SU-DHL-6 (cell line): ENCODE data around the gene DCLK1.

Source experiments
- H2AFZ ChIP-seq: fragments of 200-600 bp; sonication (generic); 2 replicates; pipeline ENCODE4 v1.6.1; 2014; ENCODE audit warnings: low read depth, mild to moderate bottlenecking, moderate library complexity, mixed read lengths, antibody characterized with exemption, low read length; ENCODE audit not compliant: severe bottlenecking
- H3F3A ChIP-seq: fragments of 200-600 bp; shearing (Covaris generic); 2 replicates; pipeline ENCODE4 v1.6.0; 2016; ENCODE audit warnings: antibody characterized with exemption, mild to moderate bottlenecking; ENCODE audit not compliant: insufficient read depth
- H3K27ac ChIP-seq: fragments of 200-600 bp; sonication (generic); 2 replicates; pipeline ENCODE4 v1.5.1; 2016; ENCODE audit warnings: low read depth, mild to moderate bottlenecking, low read length, moderate library complexity, mixed read lengths
- H3K27me3 ChIP-seq: fragments of 200-600 bp; sonication (generic), shearing (Covaris generic); 2 replicates; pipeline ENCODE4 v1.6.0; 2014; ENCODE audit warnings: mild to moderate bottlenecking, low read length
- H3K36me3 ChIP-seq: fragments of 200-600 bp; sonication (generic); 2 replicates; pipeline ENCODE4 v1.6.1; 2014; ENCODE audit warnings: mild to moderate bottlenecking, low read length, mixed read lengths
- H3K4me2 ChIP-seq: fragments of 300-600, 200-600 bp; shearing (Covaris generic), sonication (generic); 2 replicates; pipeline ENCODE4 v1.6.0; 2014; ENCODE audit warnings: low read length, low read depth, mild to moderate bottlenecking; ENCODE audit not compliant: poor library complexity, severe bottlenecking
- H3K4me3 ChIP-seq: fragments of 200-600 bp; sonication (generic); 2 replicates; pipeline ENCODE4 v1.5.1; 2014; ENCODE audit warnings: antibody characterized with exemption, low read length, mild to moderate bottlenecking, mixed read lengths; ENCODE audit not compliant: insufficient read depth, poor library complexity, severe bottlenecking
- H3K79me2 ChIP-seq: fragments of 200-600 bp; sonication (generic); 2 replicates; pipeline ENCODE4 v1.6.1; 2014; ENCODE audit warnings: mild to moderate bottlenecking, low read length, moderate library complexity; ENCODE audit not compliant: insufficient read depth
- H3K9ac ChIP-seq: fragments of 200-600 bp; sonication (generic); 2 replicates; pipeline ENCODE4 v1.7.0; 2014; ENCODE audit warnings: mild to moderate bottlenecking, low read length
- H3K9me2 ChIP-seq: fragments of 200-600 bp; sonication (generic); replicated peaks from 2 replicates; pipeline ENCODE4 v1.6.1; 2014; ENCODE audit warnings: low read length; ENCODE audit not compliant: insufficient read depth
- H3K9me3 ChIP-seq: fragments of 200-600 bp; sonication (generic); 2 replicates; pipeline ENCODE4 v1.6.1; 2014; ENCODE audit warnings: low read length, mixed read lengths; ENCODE audit not compliant: insufficient read depth
- H4K20me1 ChIP-seq: fragments of 200-600 bp; sonication (generic); 2 replicates; pipeline ENCODE4 v1.6.1; 2014; ENCODE audit warnings: low read depth, mild to moderate bottlenecking, antibody characterized with exemption, low read length, moderate library complexity, mixed read lengths
- EZH2phosphoT487 ChIP-seq: fragments of 200-600 bp; sonication (generic), shearing (Covaris generic); conservative IDR thresholded peaks from 2 replicates; pipeline ENCODE4 v1.6.1; 2018; ENCODE audit warnings: mild to moderate bottlenecking, antibody characterized with exemption, low read length, moderate library complexity, mixed read lengths
- TF ChIP-seq, protein P1 (sequence below): fragments of 200-600 bp; sonication (generic); IDR thresholded peaks from one replicate; pipeline ENCODE4 v1.5.1; 2017; ENCODE audit warnings: antibody characterized with exemption, mild to moderate bottlenecking, low read length, moderate library complexity; ENCODE audit not compliant: insufficient read depth, poor library complexity, severe bottlenecking

The DCLK1 gene

DNA sequence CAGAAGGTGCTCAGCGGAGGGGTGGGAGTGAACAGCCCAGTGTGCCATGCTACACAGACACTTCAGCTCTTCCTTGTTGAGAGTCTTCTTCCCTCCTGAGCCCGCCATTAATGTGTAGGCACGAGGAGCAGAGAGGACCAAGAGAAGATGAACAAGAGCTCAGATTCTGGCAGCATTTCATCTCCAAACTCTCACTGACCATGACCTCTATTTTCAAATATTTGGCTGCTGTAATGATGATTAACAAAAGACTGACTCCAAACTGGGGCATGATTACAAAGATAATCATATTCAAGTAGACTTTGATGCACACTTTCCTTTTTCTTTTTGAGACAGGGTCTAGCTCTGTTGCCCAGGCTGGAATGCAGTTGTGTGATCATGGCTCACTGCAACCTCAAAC lies 236.5 kb downstream of the DCLK1 start:
- H3K9me3 ChIP-seq: no peaks in the 10 kb centered on the region
- no peak overlapping the region for H3K27ac ChIP-seq
- no peaks in the 10 kb centered on the region for H3F3A ChIP-seq
- H3K27me3 ChIP-seq: no peaks in the 10 kb centered on the region
- H3K36me3 ChIP-seq: no peaks in the 10 kb centered on the region
- no peak overlapping the region for H3K4me3 ChIP-seq
- H3K9me2 ChIP-seq: no peaks in the 10 kb centered on the region
- H3K4me2 ChIP-seq: no peak overlapping the region
- no peaks in the 10 kb centered on the region for H3K79me2 ChIP-seq
- no peak overlapping the region for H3K9ac ChIP-seq
- H2AFZ ChIP-seq: no peak overlapping the region
- TF ChIP-seq EZH2phosphoT487: no peak
- TF ChIP-seq, protein P1, sequence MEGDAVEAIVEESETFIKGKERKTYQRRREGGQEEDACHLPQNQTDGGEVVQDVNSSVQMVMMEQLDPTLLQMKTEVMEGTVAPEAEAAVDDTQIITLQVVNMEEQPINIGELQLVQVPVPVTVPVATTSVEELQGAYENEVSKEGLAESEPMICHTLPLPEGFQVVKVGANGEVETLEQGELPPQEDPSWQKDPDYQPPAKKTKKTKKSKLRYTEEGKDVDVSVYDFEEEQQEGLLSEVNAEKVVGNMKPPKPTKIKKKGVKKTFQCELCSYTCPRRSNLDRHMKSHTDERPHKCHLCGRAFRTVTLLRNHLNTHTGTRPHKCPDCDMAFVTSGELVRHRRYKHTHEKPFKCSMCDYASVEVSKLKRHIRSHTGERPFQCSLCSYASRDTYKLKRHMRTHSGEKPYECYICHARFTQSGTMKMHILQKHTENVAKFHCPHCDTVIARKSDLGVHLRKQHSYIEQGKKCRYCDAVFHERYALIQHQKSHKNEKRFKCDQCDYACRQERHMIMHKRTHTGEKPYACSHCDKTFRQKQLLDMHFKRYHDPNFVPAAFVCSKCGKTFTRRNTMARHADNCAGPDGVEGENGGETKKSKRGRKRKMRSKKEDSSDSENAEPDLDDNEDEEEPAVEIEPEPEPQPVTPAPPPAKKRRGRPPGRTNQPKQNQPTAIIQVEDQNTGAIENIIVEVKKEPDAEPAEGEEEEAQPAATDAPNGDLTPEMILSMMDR: no peak
- no peaks in the 10 kb centered on the region for H4K20me1 ChIP-seq

DNA sequence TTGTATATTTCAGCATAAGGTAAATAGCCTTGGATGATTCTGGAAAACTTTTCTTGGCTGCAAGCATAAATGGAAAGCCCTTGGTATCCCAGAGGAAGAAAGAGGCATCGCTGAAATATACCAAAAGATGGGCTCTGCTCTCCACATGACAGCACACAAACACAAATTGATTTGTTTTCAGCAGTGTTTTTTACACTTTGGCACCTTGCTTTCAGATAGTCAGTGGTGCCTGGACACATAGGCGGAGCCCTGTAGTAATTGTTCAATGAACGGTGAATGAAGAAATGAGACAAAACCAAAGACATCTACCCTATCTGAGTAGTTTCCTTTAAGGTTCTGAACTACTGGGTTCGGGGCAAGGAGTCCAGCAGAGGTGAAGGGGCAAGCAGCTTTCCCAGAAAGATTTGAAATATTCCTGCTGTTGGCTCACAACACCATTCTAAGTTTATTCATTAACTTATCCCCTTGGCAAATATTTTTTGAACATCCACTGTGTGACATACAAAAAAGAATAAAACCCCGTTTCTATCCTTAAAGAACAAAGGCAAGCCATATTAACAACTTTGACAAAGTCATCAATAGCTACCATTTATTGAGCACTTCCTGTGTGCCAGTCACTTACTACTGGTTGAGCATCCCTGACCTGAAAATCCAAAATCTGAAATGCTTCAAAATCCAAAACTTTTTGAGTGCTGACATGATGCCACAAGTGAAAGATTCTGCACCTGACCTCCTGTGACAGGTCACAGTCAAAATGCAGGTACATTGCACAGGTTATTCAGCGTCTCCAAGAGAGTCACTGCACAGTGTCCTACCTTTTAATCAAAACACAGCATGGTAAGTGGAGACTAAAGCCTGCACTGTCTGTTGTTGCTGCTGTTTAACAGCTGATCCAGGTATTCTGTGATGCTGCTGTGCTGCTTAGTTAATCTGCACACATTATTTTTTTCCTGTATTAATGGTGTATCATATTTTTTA lies 238.1 kb downstream of the DCLK1 start:
- H3K79me2 ChIP-seq: no peaks in the 10 kb centered on the region
- H3K27ac ChIP-seq: no peak overlapping the region
- no peaks in the 10 kb centered on the region for H3K27me3 ChIP-seq
- H3K36me3 ChIP-seq: no peaks in the 10 kb centered on the region
- TF ChIP-seq, protein P1: no peak
- TF ChIP-seq EZH2phosphoT487: no peak
- H4K20me1 ChIP-seq: no peaks in the 10 kb centered on the region
- H3K4me2 ChIP-seq: no peak overlapping the region
- H3K4me3 ChIP-seq: no peak overlapping the region
- H2AFZ ChIP-seq: no peak overlapping the region
- H3F3A ChIP-seq: no peaks in the 10 kb centered on the region
- H3K9me3 ChIP-seq: no peaks in the 10 kb centered on the region
- no peak overlapping the region for H3K9ac ChIP-seq
- no peaks in the 10 kb centered on the region for H3K9me2 ChIP-seq

DNA sequence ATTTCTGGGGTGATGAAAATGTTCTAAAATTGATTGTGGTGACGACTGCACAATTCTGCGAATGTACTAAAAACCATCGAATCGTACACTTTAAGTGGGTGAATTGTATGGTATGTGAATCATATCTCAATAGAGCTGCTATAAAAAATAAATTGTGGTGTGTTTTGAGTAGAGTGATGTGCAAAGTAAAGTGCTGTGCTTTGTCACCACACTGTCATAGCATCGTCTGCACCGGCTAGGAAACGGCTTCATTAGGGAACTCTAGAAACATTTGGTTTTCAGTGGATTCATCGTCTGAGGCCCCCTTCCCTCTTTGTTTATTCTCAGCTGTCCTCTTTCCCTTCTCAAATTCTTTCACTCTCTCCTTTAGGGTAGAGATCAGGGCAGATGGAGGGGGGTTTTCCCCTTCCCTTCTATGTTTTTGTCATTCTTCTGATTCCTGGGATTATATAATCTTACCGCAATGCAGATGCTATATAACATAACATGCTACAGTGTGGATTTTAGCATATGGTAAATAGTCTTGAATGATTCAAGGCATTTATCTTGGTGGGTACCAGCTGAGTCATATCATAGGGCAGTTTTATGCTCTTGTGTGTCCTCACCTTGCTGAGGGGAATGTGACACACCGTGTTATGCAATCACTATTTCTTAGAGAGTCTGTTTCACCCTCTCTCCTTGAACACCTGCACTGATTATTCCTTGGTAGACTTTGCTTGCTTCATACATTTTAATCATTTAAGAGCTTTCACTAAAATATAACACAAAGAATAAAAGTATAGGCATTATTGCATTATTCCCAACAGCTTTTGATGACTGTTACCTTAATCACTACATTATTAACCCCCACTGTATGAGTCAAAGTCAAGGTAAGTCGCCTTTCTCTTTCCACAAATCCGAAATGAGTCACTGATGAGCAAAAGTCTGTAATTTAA lies 239.4 kb downstream of the DCLK1 start:
- Histone ChIP-seq H3K9me2 (no peaks in the 10 kb centered on the region), H3K27ac (no peak overlapping the region), H3K9ac (no peak overlapping the region), H3K4me3 (no peak overlapping the region), H3K79me2 (no peaks in the 10 kb centered on the region), H3K9me3 (no peaks in the 10 kb centered on the region), H3F3A (no peaks in the 10 kb centered on the region), H3K4me2 (no peak overlapping the region), H2AFZ (no peak overlapping the region), H3K36me3 (no peaks in the 10 kb centered on the region), H4K20me1 (no peaks in the 10 kb centered on the region), H3K27me3 (no peaks in the 10 kb centered on the region)
- TF ChIP-seq, protein P1: no peak
- TF ChIP-seq EZH2phosphoT487: no peak
